DND-41 (cell line): ENCODE results near the gene STN1.

ENCODE experiments used
- ATAC-seq: fragments of 200-7000 bp; cut with Tn5 transposase; 3 replicates; pipeline ENCODE4 v1.9.1; 2021; ENCODE audit warnings: low read depth; ENCODE audit not compliant: insufficient read depth
- DNase-seq: peaks from one replicate; pipeline ENCODE4 v3.0.0-alpha.2; 2020
- H2AFZ ChIP-seq: 2 replicates; pipeline ENCODE4 v1.6.0; 2012; ENCODE audit warnings: low read depth, low read length
- H3K27ac ChIP-seq: 2 replicates; pipeline ENCODE4 v1.5.1; 2012; ENCODE audit warnings: low read length, inconsistent platforms
- H3K27me3 ChIP-seq: fragments of 200-600 bp; sonication (generic); 2 replicates; pipeline ENCODE4 v1.6.0; 2012; ENCODE audit warnings: low read length, mild to moderate bottlenecking, inconsistent platforms; ENCODE audit not compliant: insufficient read depth, poor library complexity
- H3K36me3 ChIP-seq: 2 replicates; pipeline ENCODE4 v1.5.1; 2012; ENCODE audit warnings: low read length, inconsistent platforms; ENCODE audit not compliant: insufficient read depth
- H3K4me1 ChIP-seq: 2 replicates; pipeline ENCODE4 v1.5.1; 2012; ENCODE audit warnings: mild to moderate bottlenecking, low read length; ENCODE audit not compliant: insufficient read depth
- H3K4me2 ChIP-seq: 2 replicates; pipeline ENCODE4 v1.6.0; 2012; ENCODE audit warnings: mild to moderate bottlenecking, moderate library complexity, low read length, inconsistent platforms; ENCODE audit not compliant: insufficient read depth
- H3K4me3 ChIP-seq, 2 experiments: fragments of 200-600 bp in 1 of 2; shearing (Covaris generic) in 1 of 2; 2 replicates each; pipeline ENCODE4 v1.5.1; 2012 to 2016; ENCODE audit warnings: inconsistent platforms in 2 of 2, low read length in 2 of 2, mild to moderate bottlenecking in 2 of 2, low read depth in 1 of 2, moderate library complexity in 1 of 2
- H3K79me2 ChIP-seq: 2 replicates; pipeline ENCODE4 v1.6.0; 2012; ENCODE audit warnings: low read length, inconsistent platforms; ENCODE audit not compliant: insufficient read depth
- H3K9ac ChIP-seq: 2 replicates; pipeline ENCODE4 v1.6.0; 2012; ENCODE audit warnings: low read depth, mild to moderate bottlenecking, inconsistent platforms, low read length, moderate library complexity
- H3K9me3 ChIP-seq: 2 replicates; pipeline ENCODE4 v1.5.1; 2012; ENCODE audit warnings: low read length, moderate library complexity, mild to moderate bottlenecking, inconsistent platforms; ENCODE audit not compliant: insufficient read depth, severe bottlenecking
- H4K20me1 ChIP-seq: 2 replicates; pipeline ENCODE4 v1.6.0; 2012; ENCODE audit warnings: low read length; ENCODE audit not compliant: insufficient read depth
- EZH2 ChIP-seq: IDR thresholded peaks from 3 replicates; pipeline ENCODE4 v1.6.1; 2012; ENCODE audit warnings: borderline replicate concordance, low read depth, mild to moderate bottlenecking, moderate library complexity, low read length, inconsistent platforms; ENCODE audit not compliant: severe bottlenecking
- TF ChIP-seq, protein P1 (sequence below): IDR thresholded peaks from 2 replicates; pipeline ENCODE4 v1.5.1; 2012; ENCODE audit warnings: borderline replicate concordance, low read length, moderate library complexity, mild to moderate bottlenecking; ENCODE audit not compliant: poor library complexity, severe bottlenecking; ENCODE audit errors: extremely low read depth

STN1 gene

DNA sequence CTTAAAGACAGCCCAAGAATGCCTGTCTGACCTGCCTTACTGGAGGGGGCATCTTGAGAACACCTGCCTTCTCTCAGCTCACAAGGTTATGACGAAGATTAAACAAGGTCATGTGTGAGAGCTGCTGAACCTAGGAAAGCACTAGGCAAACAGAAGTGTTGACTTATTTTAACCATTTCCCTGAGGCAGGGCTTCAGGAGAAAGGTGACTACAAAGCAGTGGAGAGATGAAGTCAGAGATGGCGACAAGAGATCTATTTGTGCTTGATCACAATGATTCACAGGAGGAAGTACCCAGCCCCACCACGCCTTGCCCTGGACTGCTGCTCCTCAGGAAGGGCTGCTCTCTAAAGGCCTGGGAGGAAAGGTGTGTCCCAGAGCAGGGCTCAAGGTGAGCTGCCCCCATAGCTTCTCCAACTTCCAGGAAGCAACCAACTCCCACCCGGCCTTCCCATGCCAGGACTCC, 27.8 kb downstream of the STN1 start:
- no peak for DNase-seq
- H3K9me3 ChIP-seq = no peaks in the 10 kb centered on the region
- ATAC-seq = no peak
- H3K9ac ChIP-seq = no peak overlapping the region
- peaks cover 30% of the 10 kb centered on the region for H3K36me3 ChIP-seq
- no peaks in the 10 kb centered on the region for H3K27me3 ChIP-seq
- peak overlapping the region; percentile 12 for H3K27ac ChIP-seq
- H3K4me3 ChIP-seq = no peak overlapping the region
- no peaks in the 10 kb centered on the region for H3K4me1 ChIP-seq
- H4K20me1 ChIP-seq = no peaks in the 10 kb centered on the region
- no peak for TF ChIP-seq EZH2
- TF ChIP-seq, protein P1, sequence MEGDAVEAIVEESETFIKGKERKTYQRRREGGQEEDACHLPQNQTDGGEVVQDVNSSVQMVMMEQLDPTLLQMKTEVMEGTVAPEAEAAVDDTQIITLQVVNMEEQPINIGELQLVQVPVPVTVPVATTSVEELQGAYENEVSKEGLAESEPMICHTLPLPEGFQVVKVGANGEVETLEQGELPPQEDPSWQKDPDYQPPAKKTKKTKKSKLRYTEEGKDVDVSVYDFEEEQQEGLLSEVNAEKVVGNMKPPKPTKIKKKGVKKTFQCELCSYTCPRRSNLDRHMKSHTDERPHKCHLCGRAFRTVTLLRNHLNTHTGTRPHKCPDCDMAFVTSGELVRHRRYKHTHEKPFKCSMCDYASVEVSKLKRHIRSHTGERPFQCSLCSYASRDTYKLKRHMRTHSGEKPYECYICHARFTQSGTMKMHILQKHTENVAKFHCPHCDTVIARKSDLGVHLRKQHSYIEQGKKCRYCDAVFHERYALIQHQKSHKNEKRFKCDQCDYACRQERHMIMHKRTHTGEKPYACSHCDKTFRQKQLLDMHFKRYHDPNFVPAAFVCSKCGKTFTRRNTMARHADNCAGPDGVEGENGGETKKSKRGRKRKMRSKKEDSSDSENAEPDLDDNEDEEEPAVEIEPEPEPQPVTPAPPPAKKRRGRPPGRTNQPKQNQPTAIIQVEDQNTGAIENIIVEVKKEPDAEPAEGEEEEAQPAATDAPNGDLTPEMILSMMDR = no peak
- H3K79me2 ChIP-seq = no peaks in the 10 kb centered on the region
- no peak overlapping the region for H3K4me2 ChIP-seq
- H2AFZ ChIP-seq = no peak overlapping the region

DNA sequence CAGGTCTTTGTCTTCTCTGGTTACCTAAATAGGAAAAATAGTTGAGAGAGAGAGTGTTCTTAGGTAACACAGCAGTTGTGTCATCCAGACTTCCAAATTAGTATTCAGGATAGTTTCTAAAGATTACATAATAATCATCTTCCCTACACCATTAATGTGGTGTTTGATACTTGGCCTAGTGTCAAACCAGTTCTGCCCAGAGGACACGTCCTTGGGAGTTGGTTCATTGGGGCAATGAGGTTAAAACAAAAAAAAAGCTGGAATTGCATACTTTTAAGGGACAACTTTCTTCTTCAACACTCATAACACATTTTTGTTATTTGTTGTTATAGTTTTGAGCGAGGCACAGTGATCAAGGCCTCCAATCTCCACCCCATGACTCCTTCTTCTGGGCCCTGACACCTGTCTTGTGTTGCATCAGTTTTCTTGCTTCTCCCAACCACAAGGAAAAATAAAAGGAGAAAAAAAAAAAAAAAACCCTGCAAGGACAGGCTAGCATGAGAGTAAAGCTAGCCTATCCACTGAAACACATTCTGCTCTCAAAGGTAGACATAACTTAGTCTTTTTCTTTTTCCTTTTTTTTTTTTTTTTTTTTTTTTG, 28.8 kb downstream of the STN1 start:
- no peak overlapping the region for H3K4me3 ChIP-seq
- no peak overlapping the region for H2AFZ ChIP-seq
- TF ChIP-seq, protein P1 = no peak
- no peak for TF ChIP-seq EZH2
- no peaks in the 10 kb centered on the region for H3K9me3 ChIP-seq
- DNase-seq (no peak), ATAC-seq (no peak)
- H3K9ac ChIP-seq = no peak overlapping the region
- H3K27me3 ChIP-seq = no peaks in the 10 kb centered on the region
- peaks cover 34% of the 10 kb centered on the region for H3K36me3 ChIP-seq
- no peaks in the 10 kb centered on the region for H3K79me2 ChIP-seq
- H3K4me2 ChIP-seq = no peak overlapping the region
- H3K4me1 ChIP-seq = no peaks in the 10 kb centered on the region
- no peaks in the 10 kb centered on the region for H4K20me1 ChIP-seq
- no peak overlapping the region for H3K27ac ChIP-seq

DNA sequence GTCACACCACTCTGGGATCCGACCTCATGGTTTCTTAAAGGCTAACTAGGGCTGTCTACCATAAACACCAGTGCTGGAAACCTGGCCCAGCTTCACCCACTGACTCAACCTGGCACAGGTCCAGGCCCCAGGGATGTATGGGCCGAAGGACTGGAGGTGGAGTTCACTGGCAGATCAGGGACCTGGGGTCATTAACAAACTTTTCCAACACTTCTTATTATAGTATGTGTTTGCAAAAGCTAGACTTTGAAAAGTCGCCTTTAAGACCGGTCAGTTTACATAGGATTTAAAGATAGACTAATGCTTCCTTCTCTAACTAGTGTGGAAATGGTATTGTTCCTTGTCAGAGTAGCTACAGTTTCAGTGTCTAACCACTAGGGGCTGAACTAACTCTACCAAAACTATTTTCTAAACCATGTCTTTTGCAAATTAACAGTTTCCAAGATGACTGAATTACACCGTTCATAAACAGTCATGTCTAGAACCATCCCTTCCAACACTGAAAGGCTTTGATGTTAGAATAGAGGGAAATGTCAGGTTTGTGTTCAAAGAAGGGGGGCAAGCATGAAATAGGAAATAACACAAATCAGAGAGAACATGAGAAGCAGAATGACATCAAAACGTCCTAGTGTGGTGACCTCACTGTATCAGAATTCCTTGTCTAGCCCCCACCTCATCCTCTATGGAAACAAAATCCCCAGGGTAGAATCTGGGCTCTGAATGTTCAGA, 29.7 kb downstream of the STN1 start:
- Histone ChIP-seq H3K36me3 (peaks cover 38% of the 10 kb centered on the region), H2AFZ (no peak overlapping the region), H3K27ac (no peak overlapping the region), H3K4me3 (no peak overlapping the region), H3K79me2 (no peaks in the 10 kb centered on the region), H3K9me3 (no peaks in the 10 kb centered on the region), H4K20me1 (no peaks in the 10 kb centered on the region), H3K4me1 (no peaks in the 10 kb centered on the region), H3K27me3 (no peaks in the 10 kb centered on the region), H3K9ac (no peak overlapping the region), H3K4me2 (no peak overlapping the region)
- TF ChIP-seq, protein P1 = peak; percentile 91
- no peak for TF ChIP-seq EZH2
- ATAC-seq = peak; percentile 82
- no peak for DNase-seq
